Large intestine (tissue), 12 donors: ENCODE measurements around the gene SCYGR6. TPM values are rescaled to one million over a fixed set of nuclear protein-coding genes. Genes with fewer than 3 reads are reported as not detected.

Experiments
- DNase-seq, 2 donors: peaks; one replicate each; pipeline versions ENCODE4 v3.0.0 to v3.0.0-alpha.2; 2013
- H3K27ac ChIP-seq: one replicate; pipeline ENCODE4 v1.5.1; 2013; ENCODE audit warnings: low read length
- H3K27me3 ChIP-seq: 2 replicates; pipeline ENCODE4 v1.6.1; 2013; ENCODE audit warnings: low read length; ENCODE audit not compliant: control insufficient read depth, insufficient read depth
- H3K36me3 ChIP-seq: 2 replicates; pipeline ENCODE4 v1.6.1; 2013; ENCODE audit warnings: low read length; ENCODE audit not compliant: control insufficient read depth, insufficient read depth
- H3K4me1 ChIP-seq: one replicate; pipeline ENCODE4 v1.6.1; 2013; ENCODE audit warnings: low read length; ENCODE audit not compliant: control insufficient read depth, insufficient read depth
- H3K4me3 ChIP-seq: one replicate; pipeline ENCODE4 v1.5.1; 2013; ENCODE audit warnings: low read length
- H3K9me3 ChIP-seq: one replicate; pipeline ENCODE4 v1.6.1; 2013; ENCODE audit warnings: mild to moderate bottlenecking, low read depth, low read length, moderate library complexity; ENCODE audit not compliant: control insufficient read depth
- WGBS: methylation state at CpG from one replicate; pipeline ENCODE4 v1.1.5; 2013; ENCODE audit warnings: low lambda C conversion rate; ENCODE audit not compliant: insufficient coverage; 5-methylcytosine and 5-hydroxymethylcytosine counted together
- long read RNA-seq, 11 donors: transcript quantifications; one replicate each; lab custom pipeline, GENCODE V29; 2026
- polyA plus RNA-seq: library from polyadenylated mRNA; unstranded; fragments of 120-200 nt; gene quantifications from one replicate; pipeline ENCODE4 v1.2.1, GENCODE V29; 2013

Gene SCYGR6, protein sequence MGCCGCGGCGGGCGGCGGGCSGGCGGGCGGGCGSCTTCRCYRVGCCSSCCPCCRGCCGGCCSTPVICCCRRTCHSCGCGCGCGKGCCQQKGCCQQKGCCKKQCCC
- polyA plus RNA-seq, result not detected
- long read RNA-seq, donor 1, result 0 reads
- long read RNA-seq, donor 2, result 0 reads
- long read RNA-seq, donor 3, result 0 reads
- long read RNA-seq, donor 4, result 0 reads
- long read RNA-seq, donor 5, result 0 reads
- long read RNA-seq, donor 6, result 0 reads
- long read RNA-seq, donor 7, result 0 reads
- long read RNA-seq, donor 8, result 0 reads
- long read RNA-seq, donor 9, result 0 reads
- long read RNA-seq, donor 10, result 0 reads
- long read RNA-seq, donor 11, result 0 reads

DNA sequence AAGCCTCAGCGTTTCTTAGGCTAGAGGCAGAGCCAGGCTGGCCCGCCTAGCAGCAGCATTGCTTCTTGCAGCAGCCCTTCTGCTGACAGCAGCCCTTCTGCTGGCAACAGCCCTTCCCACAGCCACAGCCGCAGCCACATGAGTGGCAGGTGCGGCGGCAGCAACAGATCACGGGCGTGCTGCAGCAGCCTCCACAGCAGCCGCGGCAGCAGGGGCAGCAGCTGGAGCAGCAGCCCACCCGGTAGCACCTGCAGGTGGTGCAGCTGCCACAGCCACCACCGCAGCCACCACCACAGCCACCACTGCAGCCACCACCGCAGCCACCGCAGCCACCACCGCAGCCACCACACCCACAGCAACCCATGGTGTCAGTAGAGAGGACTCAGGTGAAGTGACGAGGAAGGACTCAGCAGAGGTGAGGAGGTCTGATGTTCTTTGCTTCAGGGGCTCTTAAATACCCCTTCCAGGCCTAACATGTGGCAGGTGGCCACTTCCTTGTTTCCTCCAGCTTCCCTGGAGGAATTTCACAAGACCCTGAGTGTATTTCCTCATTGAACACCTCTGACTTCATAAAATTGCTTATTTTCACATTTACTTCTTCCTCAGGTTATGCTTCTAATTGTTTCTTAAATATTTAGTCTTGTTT lies at the start of gene SCYGR6:
Gene SCYGR6 (minus strand): TSS at position 364 of the 646 bp plus-strand sequence. CDS start 0 bp downstream, at position 364.
- Histone ChIP-seq H3K4me3 (no peak within 1 kb of the TSS), H3K27ac (no peak within 1 kb of the TSS), H3K4me1 (peaks cover 36% of the 10 kb centered on the region), H3K9me3 (no peaks in the 10 kb centered on the region), H3K27me3 (no peaks in the 10 kb centered on the region), H3K36me3 (no peaks in the 10 kb centered on the region)
- DNase-seq, result peak in 1 of 2 donors; percentile 43
- WGBS, result 80% methylated on average over 1 of the region's 15 CpGs

- no peaks in the 10 kb centered on the region for H3K9me3 ChIP-seq
- H3K4me3 ChIP-seq, result no peak overlapping the region
- H3K27ac ChIP-seq, result no peak overlapping the region
- peaks cover 3% of the 10 kb centered on the region for H3K4me1 ChIP-seq
- no peak for DNase-seq
- no CpG with 5 or more reads among the region's 15 CpGs for WGBS
- no peaks in the 10 kb centered on the region for H3K36me3 ChIP-seq
- H3K27me3 ChIP-seq, result no peaks in the 10 kb centered on the region
Measured at GRCh38 chr2:227774011-227774624, 49.6 kb upstream of the SCYGR6 start.

GRCh38 chr2:227772932-227773331 lies 48.4 kb upstream of the SCYGR6 start:
- WGBS, result no CpG with 5 or more reads among the region's 2 CpGs
- Histone ChIP-seq H3K4me1 (peaks cover 3% of the 10 kb centered on the region), H3K9me3 (peaks cover under 1% of the 10 kb centered on the region), H3K27ac (no peak overlapping the region), H3K36me3 (no peaks in the 10 kb centered on the region), H3K27me3 (no peaks in the 10 kb centered on the region), H3K4me3 (no peak overlapping the region)
- DNase-seq, result no peak

GRCh38 chr2:227772197-227772661 lies 47.7 kb upstream of the SCYGR6 start:
- Histone ChIP-seq H3K4me3 (no peak overlapping the region), H3K4me1 (peaks cover 3% of the 10 kb centered on the region), H3K36me3 (no peaks in the 10 kb centered on the region), H3K9me3 (peaks cover 3% of the 10 kb centered on the region), H3K27me3 (no peaks in the 10 kb centered on the region), H3K27ac (no peak overlapping the region)
- no CpG with 5 or more reads among the region's 5 CpGs for WGBS
- DNase-seq, result peak in 1 of 2 donors; percentile 54

DNA sequence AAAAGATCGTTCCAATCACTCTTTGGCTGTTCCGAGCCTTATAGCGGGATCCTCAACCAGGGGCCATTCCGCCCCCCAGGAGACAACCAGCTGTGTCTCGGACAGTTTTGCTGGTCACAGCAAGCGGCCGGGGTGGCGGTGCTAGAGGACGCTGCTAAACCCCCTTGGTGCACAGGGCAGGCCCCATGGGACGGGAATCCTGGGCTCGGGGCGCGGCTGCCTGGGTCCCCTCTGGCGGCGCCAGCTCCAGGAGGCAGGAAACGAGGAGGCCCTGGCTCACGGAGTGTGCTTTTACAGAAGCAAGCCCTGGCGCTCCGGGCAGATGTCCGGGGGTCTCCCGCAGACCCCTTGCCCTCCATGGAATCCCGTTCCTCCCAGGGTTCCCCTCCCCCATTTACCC lies 43.3 kb upstream of the SCYGR6 start:
- Histone ChIP-seq H3K27me3 (no peaks in the 10 kb centered on the region), H3K4me3 (no peak overlapping the region), H3K27ac (no peak overlapping the region), H3K9me3 (peaks cover 3% of the 10 kb centered on the region), H3K4me1 (peaks cover 4% of the 10 kb centered on the region), H3K36me3 (no peaks in the 10 kb centered on the region)
- no CpG with 5 or more reads among the region's 22 CpGs for WGBS
- no peak for DNase-seq

DNA sequence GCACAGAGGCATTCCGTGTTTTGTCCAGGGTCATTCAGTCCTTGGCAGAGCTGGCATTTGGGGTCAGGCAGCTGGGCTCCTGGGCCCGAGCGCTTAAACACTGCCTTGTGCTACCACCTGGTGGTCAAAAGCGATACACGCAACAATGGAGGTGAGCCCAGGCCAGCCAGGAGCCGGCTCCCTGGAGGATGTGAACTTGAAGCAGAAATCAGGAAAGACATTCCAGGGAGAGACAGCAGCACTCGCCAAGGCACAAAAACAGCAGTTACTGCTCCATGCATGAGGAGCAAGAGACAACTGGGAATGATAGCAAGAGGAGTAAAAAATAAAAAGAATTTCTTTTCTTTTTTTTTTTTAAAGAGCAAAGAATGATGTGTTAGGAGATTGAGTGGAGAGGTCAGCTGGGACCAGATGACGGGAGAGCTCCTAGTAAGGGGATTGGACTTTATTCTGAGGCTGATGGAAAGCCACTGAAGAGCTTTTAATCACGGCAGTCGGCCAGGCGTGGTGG lies 41.9 kb upstream of the SCYGR6 start:
- Histone ChIP-seq H3K27ac (no peak overlapping the region), H3K36me3 (no peaks in the 10 kb centered on the region), H3K4me3 (no peak overlapping the region), H3K27me3 (no peaks in the 10 kb centered on the region), H3K4me1 (peaks cover 12% of the 10 kb centered on the region), H3K9me3 (peaks cover 3% of the 10 kb centered on the region)
- 0% methylated on average over 1 of the region's 11 CpGs for WGBS
- DNase-seq, result peak; percentile 65 to 75

GRCh38 chr2:227765788-227766372 lies 41.3 kb upstream of the SCYGR6 start:
- WGBS, result 42% methylated on average over 2 of the region's 4 CpGs
- no peak for DNase-seq
- no peak overlapping the region for H3K27ac ChIP-seq
- H3K4me1 ChIP-seq, result peaks cover 17% of the 10 kb centered on the region
- peaks cover 3% of the 10 kb centered on the region for H3K9me3 ChIP-seq
- H3K4me3 ChIP-seq, result no peak overlapping the region
- no peaks in the 10 kb centered on the region for H3K27me3 ChIP-seq
- no peaks in the 10 kb centered on the region for H3K36me3 ChIP-seq

DNA sequence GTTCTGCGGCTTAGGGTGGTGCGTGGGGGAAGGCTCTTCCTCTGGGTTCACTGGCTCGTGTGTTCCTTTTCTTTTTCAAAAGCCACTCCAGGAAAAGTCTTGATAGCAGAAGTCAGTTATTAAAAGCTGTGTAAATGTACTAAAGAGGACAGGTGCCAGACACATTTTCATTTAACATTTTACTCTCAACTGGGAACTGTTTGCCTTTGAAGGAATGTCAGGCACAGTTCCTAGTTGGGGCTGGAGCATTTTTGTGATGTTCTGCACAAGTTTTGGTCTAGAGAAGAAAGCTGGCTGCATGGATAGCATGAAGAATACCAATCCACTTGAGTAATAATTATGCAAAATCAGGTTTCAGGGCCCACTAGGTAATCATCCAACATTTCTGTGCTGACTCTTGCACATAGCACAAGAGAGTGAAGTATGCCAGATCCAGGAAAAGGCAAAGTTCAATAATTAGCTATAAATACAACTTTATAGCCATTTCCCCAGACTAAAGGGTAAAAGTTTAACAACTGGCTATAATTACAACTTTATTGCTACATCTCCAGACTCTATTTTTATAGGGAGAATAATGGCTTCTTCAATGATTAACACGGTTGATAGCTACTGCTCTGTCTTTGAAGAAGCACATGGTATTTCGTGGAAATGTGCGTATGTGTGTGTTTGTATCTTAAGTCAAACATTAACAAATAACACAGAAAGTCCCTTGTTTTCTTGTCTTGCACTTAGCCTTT lies 37.4 kb upstream of the SCYGR6 start:
- peak overlapping the region; percentile 92 for H3K27ac ChIP-seq
- 14% methylated on average over 3 of the region's 6 CpGs for WGBS
- no peaks in the 10 kb centered on the region for H3K27me3 ChIP-seq
- H3K4me1 ChIP-seq, result peaks cover 31% of the 10 kb centered on the region
- peak; percentile 88 to 97 for DNase-seq
- no peaks in the 10 kb centered on the region for H3K36me3 ChIP-seq
- no peak overlapping the region for H3K4me3 ChIP-seq
- H3K9me3 ChIP-seq, result no peaks in the 10 kb centered on the region

- Histone ChIP-seq H3K4me1 (peaks cover 31% of the 10 kb centered on the region), H3K27me3 (no peaks in the 10 kb centered on the region), H3K9me3 (no peaks in the 10 kb centered on the region), H3K27ac (peak overlapping the region; percentile 92), H3K4me3 (no peak overlapping the region), H3K36me3 (no peaks in the 10 kb centered on the region)
- WGBS, result no CpG with 5 or more reads among the region's 13 CpGs
- DNase-seq, result peak in 1 of 2 donors; percentile 75
Measured at GRCh38 chr2:227759411-227760118, 35.0 kb upstream of the SCYGR6 start.
